Liver (tissue), 9 donors: ENCODE data around the gene MR1. TPM values are rescaled to one million over a fixed set of nuclear protein-coding genes. Genes with fewer than 3 reads are reported as not detected.
A peak's percentile ranks its signal among the peaks of the same experiment; 100 is the strongest.

Experiments
- DNase-seq: peaks from one replicate; pipeline ENCODE4 v3.0.0-alpha.2; 2017; ENCODE audit warnings: low spot score
- H3K27ac ChIP-seq, 2 donors: one replicate each; pipeline ENCODE4 v1.7.0; 2013; ENCODE audit warnings: inconsistent platforms in 2 of 2, low read length in 2 of 2, control low read depth in 1 of 2, low read depth in 1 of 2, mild to moderate bottlenecking in 1 of 2
- H3K27me3 ChIP-seq, 4 donors: one replicate each; pipeline versions ENCODE4 v1.6.1 to v1.7.0; 2013; ENCODE audit warnings: low read length in 3 of 4, inconsistent platforms in 1 of 4, mild to moderate bottlenecking in 1 of 4, moderate library complexity in 1 of 4; ENCODE audit not compliant: control insufficient read depth in 4 of 4, insufficient read depth in 4 of 4
- H3K36me3 ChIP-seq, 4 donors: one replicate each; pipeline versions ENCODE4 v1.6.1 to v1.7.0; 2013; ENCODE audit warnings: low read length in 3 of 4, mild to moderate bottlenecking in 3 of 4, low read depth in 1 of 4, moderate library complexity in 1 of 4; ENCODE audit not compliant: control insufficient read depth in 4 of 4, insufficient read depth in 3 of 4
- H3K4me1 ChIP-seq, 4 donors: one replicate each; pipeline versions ENCODE4 v1.6.1 to v1.7.0; 2013; ENCODE audit warnings: low read length in 3 of 4, mild to moderate bottlenecking in 3 of 4, moderate library complexity in 1 of 4; ENCODE audit not compliant: control insufficient read depth in 4 of 4, insufficient read depth in 4 of 4
- H3K4me3 ChIP-seq, 3 donors: one replicate each; pipeline versions ENCODE4 v1.6.1 to v1.7.0; 2013; ENCODE audit warnings: low read length in 3 of 3, control low read depth in 1 of 3, low read depth in 1 of 3, mild to moderate bottlenecking in 1 of 3
- H3K9ac ChIP-seq, 2 donors: one replicate each; pipeline ENCODE4 v1.7.0; 2013; ENCODE audit warnings: low read length in 2 of 2, mild to moderate bottlenecking in 2 of 2, moderate library complexity in 2 of 2, control low read depth in 1 of 2, low read depth in 1 of 2
- H3K9me3 ChIP-seq, 4 donors: one replicate each; pipeline versions ENCODE4 v1.6.1 to v1.7.0; 2013; ENCODE audit warnings: low read length in 3 of 4; ENCODE audit not compliant: control insufficient read depth in 4 of 4
- ATF3 ChIP-seq: IDR thresholded peaks from 2 replicates; pipeline ENCODE4 v1.6.1; 2016; ENCODE audit warnings: antibody characterized with exemption
- CTCF ChIP-seq: fragments of 150-350 bp; IDR thresholded peaks from 2 replicates; pipeline ENCODE4 v1.5.1; 2017; ENCODE audit warnings: improper control_type of control experiment, low read depth, low read length; ENCODE audit not compliant: missing input control
- EGR1 ChIP-seq, 2 donors: IDR thresholded peaks; 2 replicates each; pipeline ENCODE4 v1.6.1; 2016 to 2018; ENCODE audit warnings: antibody characterized with exemption in 2 of 2, low read depth in 2 of 2
- FOXA1 ChIP-seq: IDR thresholded peaks from 2 replicates; pipeline ENCODE4 v1.6.1; 2016; ENCODE audit warnings: antibody characterized with exemption
- FOXA2 ChIP-seq: IDR thresholded peaks from 2 replicates; pipeline ENCODE4 v1.6.1; 2016; ENCODE audit warnings: antibody characterized with exemption
- GABPA ChIP-seq, 2 donors: IDR thresholded peaks in 1 of 2; conservative IDR thresholded peaks in 1 of 2; 2 replicates each; pipeline ENCODE4 v1.6.1; 2016; ENCODE audit warnings: antibody characterized with exemption in 2 of 2, mild to moderate bottlenecking in 1 of 2, moderate library complexity in 1 of 2
- HNF4A ChIP-seq, 2 donors: conservative IDR thresholded peaks; 2 replicates each; pipeline ENCODE4 v1.6.1; 2016; ENCODE audit warnings: antibody characterized with exemption in 2 of 2, mild to moderate bottlenecking in 2 of 2
- HNF4G ChIP-seq: IDR thresholded peaks from 2 replicates; pipeline ENCODE4 v1.6.1; 2016; ENCODE audit warnings: antibody characterized with exemption
- JUND ChIP-seq, 2 donors: IDR thresholded peaks; 2 replicates each; pipeline ENCODE4 v1.6.1; 2016; ENCODE audit warnings: antibody characterized with exemption in 2 of 2
- MAX ChIP-seq: IDR thresholded peaks from 2 replicates; pipeline ENCODE4 v1.6.1; 2016; ENCODE audit warnings: antibody characterized with exemption
- NR2F2 ChIP-seq: IDR thresholded peaks from 2 replicates; pipeline ENCODE4 v1.6.1; 2016; ENCODE audit warnings: antibody characterized with exemption
- RAD21 ChIP-seq, 2 donors: IDR thresholded peaks; 2 replicates each; pipeline ENCODE4 v1.6.1; 2016; ENCODE audit warnings: antibody characterized with exemption in 2 of 2, mild to moderate bottlenecking in 2 of 2
- REST ChIP-seq: IDR thresholded peaks from 2 replicates; pipeline ENCODE4 v1.6.1; 2016; ENCODE audit warnings: antibody characterized with exemption, mild to moderate bottlenecking
- RXRA ChIP-seq, 2 donors: IDR thresholded peaks; 2 replicates each; pipeline ENCODE4 v1.6.1; 2017 to 2018; ENCODE audit warnings: antibody characterized with exemption in 2 of 2, mild to moderate bottlenecking in 1 of 2
- SP1 ChIP-seq: IDR thresholded peaks from 2 replicates; pipeline ENCODE4 v1.6.1; 2018; ENCODE audit warnings: antibody characterized with exemption, mild to moderate bottlenecking
- TAF1 ChIP-seq: conservative IDR thresholded peaks from 2 replicates; pipeline ENCODE4 v1.6.1; 2016; ENCODE audit warnings: antibody characterized with exemption, mild to moderate bottlenecking
- YY1 ChIP-seq: IDR thresholded peaks from 2 replicates; pipeline ENCODE4 v1.6.1; 2016; ENCODE audit warnings: antibody characterized with exemption, mild to moderate bottlenecking
- ZBTB33 ChIP-seq: IDR thresholded peaks from 2 replicates; pipeline ENCODE4 v1.6.1; 2016; ENCODE audit warnings: antibody characterized with exemption
- WGBS: extraction: QIAGEN DNeasy Blood & Tissue Kit; methylation state at CpG from one replicate; pipeline ENCODE4 v1.1.7; 2013; 5-methylcytosine and 5-hydroxymethylcytosine counted together
- polyA plus RNA-seq, 2 donors: library from polyadenylated mRNA; stranded (reverse) in 1 of 2; unstranded in 1 of 2; fragments of 200-250 nt in 1 of 2; fragments of >200 nt in 1 of 2; fragmentation: Nextera tagmentation in 1 of 2; extraction: Ambion mirVana in 1 of 2; gene quantifications; one replicate each; pipeline versions ENCODE4 v1.2.1 to v1.2.3, GENCODE V29; 2013 to 2015
- total RNA-seq, 2 donors: library from RNA; depleted of rRNA; stranded (reverse); fragments of >200 nt; gene quantifications; one replicate each; pipeline ENCODE4 v1.2.3, GENCODE V29; 2014
- donor health status: healthy.
- donor health status: healthy.
- donor health status: healthy.
- donor health status: healthy.
- donor health status: healthy.

Gene MR1
- total and polyA plus RNA-seq, 4 donors = 5.5 to 8.1 (median 6.1) TPM

- DNase-seq = no peak
Measured at GRCh38 chr1:181089017-181089675, 55.4 kb downstream of the MR1 start.

GRCh38 chr1:181089676-181090544, 56.1 kb downstream of the MR1 start:
- DNase-seq = peak; percentile 79
- peak overlapping the region; percentile 72 to 97 for H3K9ac ChIP-seq
- WGBS = under 1% methylated on average over 48 of the region's 48 CpGs
- no peak for TF ChIP-seq ATF3
- TF ChIP-seq FOXA2 = no peak
- no peak for TF ChIP-seq ZBTB33
- TF ChIP-seq REST = no peak
- TF ChIP-seq YY1 = peak; percentile 61
- TF ChIP-seq HNF4G = no peak
- no peak for TF ChIP-seq JUND (IDR thresholded peaks at IDR 0.05)
- peak; percentile 36 for TF ChIP-seq SP1
- no peak for TF ChIP-seq MAX
- TF ChIP-seq FOXA1 = no peak
- peak in 1 of 2 donors; percentile 3 for TF ChIP-seq GABPA (IDR thresholded peaks at IDR 0.05 in 1 of 2, conservative IDR thresholded peaks at IDR 0.05 in 1 of 2)
- TF ChIP-seq RXRA (IDR thresholded peaks at IDR 0.05) = peak in 1 of 2 donors; percentile 10
- TF ChIP-seq EGR1 (IDR thresholded peaks at IDR 0.05; ENCODE audit: low read depth in 2 of 2) = no peak
- TF ChIP-seq TAF1 = no peak
- TF ChIP-seq CTCF = no peak
- TF ChIP-seq NR2F2 = peak; percentile 55
- TF ChIP-seq HNF4A (conservative IDR thresholded peaks at IDR 0.05) = peak in 1 of 2 donors; percentile 44
- peak in 1 of 2 donors; percentile 25 for TF ChIP-seq RAD21 (IDR thresholded peaks at IDR 0.05)
- no peaks in the 10 kb centered on the region for H3K27me3 ChIP-seq
- peak overlapping the region; percentile 79 to 89 for H3K27ac ChIP-seq
- H3K4me1 ChIP-seq = peaks cover 0 to 35% (median 16%) of the 10 kb centered on the region in 4 donors
- peak overlapping the region; percentile 72 to 86 (median 75) for H3K4me3 ChIP-seq
- H3K36me3 ChIP-seq = no peaks in the 10 kb centered on the region
- no peaks in the 10 kb centered on the region for H3K9me3 ChIP-seq

More at GRCh38 chr1:181089017-181089675, 55.4 kb downstream of the MR1 start:
- Histone ChIP-seq H3K9me3 (no peaks in the 10 kb centered on the region), H3K9ac (peak overlapping the region; percentile 63 to 67), H3K4me3 (peak overlapping the region; percentile 72 to 86 (median 75)), H3K27ac (peak overlapping the region; percentile 79 to 89), H3K4me1 (peaks cover 0 to 35% (median 14%) of the 10 kb centered on the region in 4 donors), H3K27me3 (no peaks in the 10 kb centered on the region), H3K36me3 (no peaks in the 10 kb centered on the region)
- TF ChIP-seq TAF1 (no peak), FOXA2 (no peak), GABPA (IDR thresholded peaks at IDR 0.05 in 1 of 2, conservative IDR thresholded peaks at IDR 0.05 in 1 of 2) (no peak), HNF4G (no peak)
- under 1% methylated on average over 97 of the region's 97 CpGs for WGBS
